Measurements from ENCODE around the gene PRKG1.

PRKG1 gene

DNA sequence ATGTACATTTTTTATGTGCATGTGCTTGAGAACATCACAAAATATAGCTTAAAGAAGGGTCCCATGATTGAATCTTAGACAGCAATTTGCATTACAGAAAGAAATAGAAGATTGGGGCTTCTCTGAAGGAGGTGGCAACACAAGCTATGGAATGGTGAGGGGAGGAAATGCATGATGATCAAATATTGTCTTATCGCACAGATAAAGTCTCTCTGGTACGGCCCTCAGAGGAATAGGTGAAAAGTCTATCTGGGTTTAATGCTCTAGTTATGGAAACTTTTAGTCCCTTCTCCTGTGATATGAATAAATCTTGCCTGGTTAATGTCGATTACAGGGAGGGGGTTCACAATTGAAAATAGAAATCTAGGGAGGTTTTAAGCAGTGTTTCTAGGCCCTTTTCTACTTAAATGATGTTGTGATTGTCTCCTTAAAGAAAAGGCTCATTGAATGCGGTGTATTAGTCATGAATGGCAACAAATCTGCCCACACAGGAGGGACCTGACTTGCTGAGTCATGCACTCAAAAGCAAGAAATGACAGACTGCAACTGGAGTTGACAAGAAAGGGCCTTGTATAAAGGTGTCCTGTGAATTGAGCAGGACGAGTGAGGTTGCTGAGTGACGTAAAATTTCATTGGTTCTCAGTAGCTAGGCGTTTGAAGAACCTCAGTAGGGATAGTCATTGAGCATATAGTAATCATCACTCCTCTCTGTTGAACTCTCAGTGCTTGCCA is 758.5 kb downstream of the PRKG1 start:
- no peaks in the 10 kb centered on the region for H3K27me3 ChIP-seq (ENCODE audit: insufficient read depth, low read length, poor library complexity)
- H3K9ac ChIP-seq (ENCODE audit: low read depth, low read length) = no peak overlapping the region
- H3K4me1 ChIP-seq (ENCODE audit: insufficient read depth, low read length) = no peaks in the 10 kb centered on the region
- H3K79me2 ChIP-seq (ENCODE audit: insufficient read depth, low read length) = no peaks in the 10 kb centered on the region
- H3K4me3 ChIP-seq (ENCODE audit: low read depth in 1 of 2, low read length in 2 of 2) = no peak overlapping the region
- H3K4me2 ChIP-seq (ENCODE audit: insufficient read depth, low read length) = no peak overlapping the region
- no peak for DNase-seq
- no peaks in the 10 kb centered on the region for H3K36me3 ChIP-seq (ENCODE audit: insufficient read depth, low read length)
- H3K9me3 ChIP-seq (ENCODE audit: insufficient read depth, low read length, severe bottlenecking) = no peaks in the 10 kb centered on the region
- H2AFZ ChIP-seq (ENCODE audit: low read depth, low read length) = no peak overlapping the region
- H3K27ac ChIP-seq (ENCODE audit: low read length) = no peak overlapping the region
- no peaks in the 10 kb centered on the region for H4K20me1 ChIP-seq (ENCODE audit: insufficient read depth, low read length)
- ATAC-seq (ENCODE audit: insufficient read depth, low read depth) = no peak
- TF ChIP-seq, protein P1, sequence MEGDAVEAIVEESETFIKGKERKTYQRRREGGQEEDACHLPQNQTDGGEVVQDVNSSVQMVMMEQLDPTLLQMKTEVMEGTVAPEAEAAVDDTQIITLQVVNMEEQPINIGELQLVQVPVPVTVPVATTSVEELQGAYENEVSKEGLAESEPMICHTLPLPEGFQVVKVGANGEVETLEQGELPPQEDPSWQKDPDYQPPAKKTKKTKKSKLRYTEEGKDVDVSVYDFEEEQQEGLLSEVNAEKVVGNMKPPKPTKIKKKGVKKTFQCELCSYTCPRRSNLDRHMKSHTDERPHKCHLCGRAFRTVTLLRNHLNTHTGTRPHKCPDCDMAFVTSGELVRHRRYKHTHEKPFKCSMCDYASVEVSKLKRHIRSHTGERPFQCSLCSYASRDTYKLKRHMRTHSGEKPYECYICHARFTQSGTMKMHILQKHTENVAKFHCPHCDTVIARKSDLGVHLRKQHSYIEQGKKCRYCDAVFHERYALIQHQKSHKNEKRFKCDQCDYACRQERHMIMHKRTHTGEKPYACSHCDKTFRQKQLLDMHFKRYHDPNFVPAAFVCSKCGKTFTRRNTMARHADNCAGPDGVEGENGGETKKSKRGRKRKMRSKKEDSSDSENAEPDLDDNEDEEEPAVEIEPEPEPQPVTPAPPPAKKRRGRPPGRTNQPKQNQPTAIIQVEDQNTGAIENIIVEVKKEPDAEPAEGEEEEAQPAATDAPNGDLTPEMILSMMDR (IDR thresholded peaks at IDR 0.05; ENCODE audit: borderline replicate concordance, extremely low read depth, low read length, poor library complexity, severe bottlenecking) = no peak
- TF ChIP-seq EZH2 (IDR thresholded peaks at IDR 0.05; ENCODE audit: borderline replicate concordance, low read depth, low read length, severe bottlenecking) = no peak

DNA sequence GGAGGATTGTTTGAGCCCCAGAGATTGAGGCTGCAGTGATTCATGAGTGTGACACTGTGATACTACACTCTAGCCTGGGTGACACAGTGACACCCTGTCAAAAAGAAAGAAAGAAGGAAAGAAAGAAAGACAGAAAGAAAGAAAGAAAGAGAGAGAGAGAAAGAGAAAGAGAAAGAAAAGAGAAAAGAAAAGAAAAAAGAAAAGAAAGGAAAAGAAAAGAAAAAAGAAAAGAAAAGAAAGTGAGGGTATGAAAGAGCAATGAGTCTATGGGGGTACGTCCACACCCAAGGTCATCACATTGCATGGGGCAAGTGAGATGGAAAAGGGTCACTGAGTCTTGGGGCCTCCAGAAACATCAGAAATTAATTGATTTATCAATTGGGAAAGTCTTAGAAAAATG is 760.3 kb downstream of the PRKG1 start:
- H4K20me1 ChIP-seq (ENCODE audit: insufficient read depth, low read length) = no peaks in the 10 kb centered on the region
- no peak overlapping the region for H3K4me3 ChIP-seq (ENCODE audit: low read depth in 1 of 2, low read length in 2 of 2)
- DNase-seq (no peak), ATAC-seq (ENCODE audit: insufficient read depth, low read depth) (no peak)
- no peaks in the 10 kb centered on the region for H3K9me3 ChIP-seq (ENCODE audit: insufficient read depth, low read length, severe bottlenecking)
- H3K4me1 ChIP-seq (ENCODE audit: insufficient read depth, low read length) = no peaks in the 10 kb centered on the region
- no peaks in the 10 kb centered on the region for H3K79me2 ChIP-seq (ENCODE audit: insufficient read depth, low read length)
- H3K27me3 ChIP-seq (ENCODE audit: insufficient read depth, low read length, poor library complexity) = no peaks in the 10 kb centered on the region
- no peak overlapping the region for H3K27ac ChIP-seq (ENCODE audit: low read length)
- H3K9ac ChIP-seq (ENCODE audit: low read depth, low read length) = no peak overlapping the region
- no peak for TF ChIP-seq EZH2 (IDR thresholded peaks at IDR 0.05; ENCODE audit: borderline replicate concordance, low read depth, low read length, severe bottlenecking)
- TF ChIP-seq, protein P1 (IDR thresholded peaks at IDR 0.05; ENCODE audit: borderline replicate concordance, extremely low read depth, low read length, poor library complexity, severe bottlenecking) = no peak
- no peaks in the 10 kb centered on the region for H3K36me3 ChIP-seq (ENCODE audit: insufficient read depth, low read length)
- H3K4me2 ChIP-seq (ENCODE audit: insufficient read depth, low read length) = no peak overlapping the region
- no peak overlapping the region for H2AFZ ChIP-seq (ENCODE audit: low read depth, low read length)

DNA sequence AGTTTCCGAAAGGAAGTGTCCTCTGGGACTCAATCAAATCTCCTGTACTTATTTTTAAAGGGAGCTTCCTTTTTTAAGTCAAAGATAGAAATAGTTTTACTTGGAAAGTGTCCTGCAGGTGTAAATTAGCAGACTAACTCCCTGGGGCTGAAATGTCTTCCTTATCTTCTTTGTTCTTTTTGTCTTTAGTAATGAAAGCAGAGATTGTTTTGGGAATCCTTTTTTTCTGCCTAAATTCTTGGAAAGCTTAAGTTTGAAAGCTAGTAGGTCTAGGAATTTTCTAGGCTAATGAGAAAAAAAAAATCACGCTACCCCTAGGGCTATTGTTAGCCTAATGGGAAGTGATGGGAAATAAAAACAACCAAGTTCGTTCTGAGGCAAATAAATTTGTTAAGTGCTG is 764.2 kb downstream of the PRKG1 start:
- Histone ChIP-seq H4K20me1 (ENCODE audit: insufficient read depth, low read length) (no peaks in the 10 kb centered on the region), H2AFZ (ENCODE audit: low read depth, low read length) (no peak overlapping the region), H3K9me3 (ENCODE audit: insufficient read depth, low read length, severe bottlenecking) (no peaks in the 10 kb centered on the region), H3K79me2 (ENCODE audit: insufficient read depth, low read length) (no peaks in the 10 kb centered on the region), H3K27ac (ENCODE audit: low read length) (no peak overlapping the region), H3K9ac (ENCODE audit: low read depth, low read length) (no peak overlapping the region), H3K27me3 (ENCODE audit: insufficient read depth, low read length, poor library complexity) (no peaks in the 10 kb centered on the region), H3K4me1 (ENCODE audit: insufficient read depth, low read length) (no peaks in the 10 kb centered on the region), H3K4me2 (ENCODE audit: insufficient read depth, low read length) (no peak overlapping the region), H3K4me3 (ENCODE audit: low read depth in 1 of 2, low read length in 2 of 2) (no peak overlapping the region), H3K36me3 (ENCODE audit: insufficient read depth, low read length) (no peaks in the 10 kb centered on the region)
- ATAC-seq (ENCODE audit: insufficient read depth, low read depth) (no peak), DNase-seq (no peak)
- TF ChIP-seq, protein P1 (IDR thresholded peaks at IDR 0.05; ENCODE audit: borderline replicate concordance, extremely low read depth, low read length, poor library complexity, severe bottlenecking) = no peak
- no peak for TF ChIP-seq EZH2 (IDR thresholded peaks at IDR 0.05; ENCODE audit: borderline replicate concordance, low read depth, low read length, severe bottlenecking)
